ENCODE results near the gene STX19.
A peak's percentile ranks its signal among the peaks of the same experiment; 100 is the strongest.
"Not testable (repeated sequence)": the region's sequence is repeated elsewhere in the genome, so short reads cannot be mapped to it uniquely, and the experiment has no call there.

Gene STX19, protein sequence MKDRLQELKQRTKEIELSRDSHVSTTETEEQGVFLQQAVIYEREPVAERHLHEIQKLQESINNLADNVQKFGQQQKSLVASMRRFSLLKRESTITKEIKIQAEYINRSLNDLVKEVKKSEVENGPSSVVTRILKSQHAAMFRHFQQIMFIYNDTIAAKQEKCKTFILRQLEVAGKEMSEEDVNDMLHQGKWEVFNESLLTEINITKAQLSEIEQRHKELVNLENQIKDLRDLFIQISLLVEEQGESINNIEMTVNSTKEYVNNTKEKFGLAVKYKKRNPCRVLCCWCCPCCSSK

DNA sequence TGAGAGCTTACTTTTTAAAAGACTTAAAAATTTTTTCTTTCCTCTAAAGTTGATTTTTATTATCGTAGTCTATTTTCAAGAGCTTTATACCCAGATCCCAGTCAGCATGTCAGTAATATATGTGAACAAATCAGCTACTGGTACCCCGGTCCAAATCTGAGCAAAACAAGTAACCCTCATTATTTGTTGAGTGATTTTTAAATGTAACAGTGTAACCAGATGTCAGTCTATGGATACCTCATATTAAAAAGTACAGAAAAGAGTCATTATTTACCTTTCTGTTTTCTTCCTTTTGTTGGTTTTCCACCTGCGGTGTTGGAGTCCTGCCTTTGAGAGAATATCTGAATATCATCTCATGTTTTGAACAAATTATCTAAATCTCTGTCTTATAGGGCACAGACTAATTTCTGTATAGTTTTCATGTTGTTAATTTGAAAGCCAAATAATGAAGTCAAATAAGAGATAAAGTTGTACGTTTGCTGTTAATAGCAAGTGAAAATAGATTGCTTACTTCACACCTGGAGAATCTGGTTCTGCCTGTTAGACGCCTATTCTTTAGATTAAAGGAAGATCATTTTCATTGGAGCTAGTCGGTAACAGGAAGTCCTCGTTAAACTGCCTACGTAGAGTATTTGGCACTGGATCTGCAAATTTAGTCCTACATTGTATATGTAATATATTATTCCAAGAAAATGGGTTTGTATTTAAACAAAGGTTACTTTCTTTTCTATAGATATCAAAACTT lies at the start of gene STX19:
STX19 (minus strand) TSS at position 505 of the 745 bp plus-strand sequence. CDS start 13,328 bp downstream, outside the sequence.
- DNase-seq (ENCODE audit: low spot score) = peak; percentile 18

DNA sequence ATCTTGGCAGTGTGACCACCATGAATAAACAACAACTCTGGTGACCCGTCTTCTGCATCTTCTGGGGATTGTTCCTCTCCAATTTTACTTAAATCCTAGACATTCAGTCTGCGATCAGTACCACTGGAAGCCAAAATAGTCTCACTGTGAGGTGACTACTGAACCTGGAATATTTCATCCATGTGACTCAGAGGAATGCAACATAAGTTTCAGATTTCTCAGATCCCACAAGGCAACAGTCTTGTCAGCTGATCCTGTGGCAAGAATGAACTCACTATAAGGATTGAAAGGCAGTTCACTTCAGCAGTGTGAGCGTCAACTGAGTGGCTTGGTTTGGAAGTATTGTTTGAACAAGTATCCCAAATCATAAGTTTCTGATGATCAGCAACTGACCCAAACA lies 47.7 kb upstream of the STX19 start:
- no peak for DNase-seq (ENCODE audit: low spot score)

DNA sequence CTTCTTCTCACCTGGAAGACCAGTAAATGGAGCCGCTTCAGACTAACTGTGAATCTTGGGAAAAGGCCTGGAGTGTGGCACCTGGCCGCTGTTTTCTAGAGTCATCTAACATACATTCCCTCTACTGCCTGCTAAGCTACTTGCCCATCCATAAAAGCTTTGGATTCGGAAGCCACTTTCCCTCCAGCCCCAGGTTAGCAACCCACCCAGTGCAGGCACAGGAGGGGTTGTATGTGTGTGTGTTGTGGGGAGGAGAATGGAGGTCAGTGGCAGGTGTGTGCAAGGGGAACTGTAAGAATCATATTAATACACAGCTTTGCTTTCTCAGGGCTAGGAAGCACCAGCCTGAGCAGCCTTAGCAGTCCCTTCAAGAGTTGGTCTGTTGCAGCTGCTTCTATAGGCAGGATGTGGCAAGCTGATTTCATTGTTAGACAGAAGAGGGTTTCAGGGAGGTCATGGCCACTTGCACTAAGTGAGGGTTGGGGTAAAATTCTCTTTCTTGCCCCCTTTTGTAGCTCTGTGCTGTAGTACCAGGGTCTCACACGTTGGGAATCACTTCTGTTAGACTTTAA lies 43.4 kb upstream of the STX19 start:
- no peak for DNase-seq (ENCODE audit: low spot score)

DNA sequence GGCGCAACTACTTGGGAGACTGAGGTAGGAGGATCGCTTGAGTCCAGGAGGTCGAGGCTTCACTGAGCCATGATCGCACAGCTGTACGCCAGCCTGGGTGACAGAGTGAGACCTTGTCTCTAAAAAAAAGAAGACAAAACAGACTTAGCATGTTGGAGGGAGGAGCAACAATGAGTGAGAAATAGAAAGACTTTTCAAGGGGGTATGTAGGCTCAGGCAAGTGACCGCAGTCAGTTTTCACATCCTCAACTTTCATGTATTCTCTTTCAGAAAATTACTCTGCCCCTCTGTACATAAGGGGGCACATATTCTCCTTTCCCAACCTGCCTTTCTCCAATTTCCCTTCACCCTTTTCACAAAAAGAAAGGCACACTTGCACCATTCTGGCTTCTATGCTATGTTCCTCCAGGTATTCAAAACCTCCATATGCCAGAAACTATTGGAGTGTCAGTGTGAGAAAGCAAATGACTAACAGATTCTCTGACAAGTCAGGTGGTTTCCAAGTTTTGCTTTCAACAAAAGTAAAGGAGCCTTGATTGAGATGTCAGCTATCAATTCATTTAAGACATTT lies 42.0 kb upstream of the STX19 start:
- no peak for DNase-seq (ENCODE audit: low spot score)

DNA sequence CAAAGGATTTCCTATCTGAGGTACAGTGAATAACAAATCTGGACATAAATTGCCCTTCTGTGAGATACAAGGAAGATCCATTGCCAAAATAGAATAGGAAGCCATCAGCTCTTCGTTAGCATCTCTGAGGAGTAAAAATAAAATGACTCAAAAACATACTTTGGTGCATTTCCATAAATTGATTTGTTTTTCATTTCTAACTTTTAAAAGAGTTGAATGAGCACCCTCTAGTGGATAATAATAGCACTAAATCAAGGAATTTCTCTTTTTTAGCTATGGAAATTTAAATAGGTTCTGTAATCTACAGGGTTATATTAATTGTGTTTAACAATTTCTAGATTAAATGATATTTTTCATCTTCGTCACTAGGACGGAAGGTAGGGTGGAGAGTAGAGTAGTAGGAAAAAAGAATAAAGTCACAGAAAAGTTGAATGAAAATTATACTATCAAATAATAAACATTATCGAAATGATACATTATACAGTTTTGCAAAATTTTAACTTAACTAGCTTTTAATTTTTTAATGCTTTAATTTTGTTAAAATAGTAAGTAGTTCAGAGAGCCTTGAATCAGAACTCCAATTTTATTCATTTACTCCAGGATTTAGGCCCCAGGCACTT lies 40.9 kb upstream of the STX19 start:
- DNase-seq (ENCODE audit: low spot score) = no peak

DNA sequence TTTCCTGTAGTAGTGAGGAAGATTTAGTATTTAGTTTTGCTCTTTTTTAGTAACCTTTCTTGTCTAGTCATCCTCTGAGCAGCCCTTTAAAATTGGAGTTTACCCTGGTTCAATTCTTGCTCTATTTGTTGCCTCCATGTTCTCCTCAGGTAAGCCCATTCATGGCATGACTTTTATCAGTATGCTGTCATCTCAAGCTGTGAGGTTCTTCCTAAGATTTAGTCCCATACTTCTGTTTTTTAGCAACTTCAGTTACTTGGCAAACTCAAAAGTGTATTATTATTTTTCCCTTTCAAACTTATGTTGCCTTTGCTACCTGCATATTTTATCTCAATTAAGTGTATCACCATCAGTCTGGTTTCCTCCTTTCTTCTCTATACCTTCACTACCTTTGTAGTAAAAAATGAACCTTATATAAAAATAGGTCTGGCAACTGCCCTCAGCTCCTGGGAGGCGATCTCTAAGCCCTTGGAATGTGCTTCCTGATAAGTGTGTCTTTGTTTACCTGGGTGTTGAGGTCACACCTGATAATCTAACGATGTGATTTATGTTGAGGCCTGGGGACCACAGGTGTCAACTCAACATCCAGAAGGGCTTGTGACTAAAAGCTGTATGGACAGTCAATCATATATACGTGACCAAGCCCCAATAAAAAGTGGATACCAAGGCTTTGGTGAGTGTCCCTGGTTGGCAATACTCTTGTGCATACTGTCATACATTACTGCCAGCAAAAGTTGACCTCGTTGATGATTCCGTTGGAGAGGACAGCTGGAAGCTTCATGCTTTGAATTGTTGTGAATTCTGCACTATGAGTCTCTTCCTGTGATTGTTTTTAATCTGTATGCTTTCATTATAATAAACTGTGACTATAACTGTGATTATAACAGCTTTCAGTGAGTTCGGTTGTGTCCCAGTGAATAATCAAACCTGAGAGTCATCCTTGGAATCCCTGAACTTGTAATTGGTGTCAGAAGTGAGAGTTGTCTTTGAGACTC lies 38.4 kb upstream of the STX19 start:
- no peak for DNase-seq (ENCODE audit: low spot score)

DNA sequence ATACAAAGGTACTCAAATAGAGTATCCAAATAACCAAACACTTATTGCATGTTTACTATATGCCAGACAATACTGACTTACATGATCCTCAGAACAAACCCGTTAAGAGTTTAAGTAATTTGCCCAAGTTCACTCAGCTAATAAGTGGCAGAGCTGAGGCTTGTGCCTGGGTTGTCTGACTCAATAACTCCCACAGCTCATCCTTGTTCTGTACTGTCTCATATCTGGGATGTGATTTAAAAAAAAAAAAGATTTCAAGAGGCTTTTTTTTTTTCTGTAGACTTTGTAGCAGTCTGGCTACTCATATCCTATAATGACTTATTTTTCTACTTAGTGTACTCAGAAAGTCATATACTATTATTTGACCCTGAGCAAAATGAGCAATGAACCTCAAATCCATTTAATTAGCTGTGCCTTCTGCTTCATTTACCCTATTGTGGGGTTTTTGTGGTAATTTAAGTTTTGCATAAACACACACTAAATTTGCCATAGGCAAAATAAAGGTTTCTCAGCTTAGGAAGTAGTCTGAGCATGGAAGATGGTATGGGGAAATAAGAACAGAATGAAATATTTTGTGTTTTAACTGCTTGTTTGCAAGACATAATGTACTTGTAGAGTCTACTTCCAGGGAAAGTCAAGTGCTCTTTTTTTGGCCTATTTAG lies 37.6 kb upstream of the STX19 start:
- DNase-seq (ENCODE audit: low spot score) = no peak

DNA sequence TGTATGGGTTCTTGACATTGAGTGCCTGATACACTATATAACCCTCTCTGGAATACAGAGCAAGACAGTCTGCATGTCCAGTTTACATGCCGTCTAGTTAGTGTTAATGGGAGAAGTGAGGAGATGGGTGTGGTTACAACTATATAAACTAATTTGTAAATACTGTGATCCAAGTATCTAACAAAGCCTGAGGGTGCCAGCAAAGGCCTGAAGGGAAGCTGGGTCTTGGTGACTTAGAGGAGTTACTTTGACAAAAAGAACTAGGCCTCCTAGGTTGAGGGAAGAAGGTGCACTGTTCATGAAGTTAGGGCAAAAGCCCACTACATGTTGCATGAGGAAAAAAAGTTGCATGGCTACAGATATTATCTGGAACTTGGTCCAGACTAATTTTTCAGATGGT lies 36.7 kb upstream of the STX19 start:
- no peak for DNase-seq (ENCODE audit: low spot score)

DNA sequence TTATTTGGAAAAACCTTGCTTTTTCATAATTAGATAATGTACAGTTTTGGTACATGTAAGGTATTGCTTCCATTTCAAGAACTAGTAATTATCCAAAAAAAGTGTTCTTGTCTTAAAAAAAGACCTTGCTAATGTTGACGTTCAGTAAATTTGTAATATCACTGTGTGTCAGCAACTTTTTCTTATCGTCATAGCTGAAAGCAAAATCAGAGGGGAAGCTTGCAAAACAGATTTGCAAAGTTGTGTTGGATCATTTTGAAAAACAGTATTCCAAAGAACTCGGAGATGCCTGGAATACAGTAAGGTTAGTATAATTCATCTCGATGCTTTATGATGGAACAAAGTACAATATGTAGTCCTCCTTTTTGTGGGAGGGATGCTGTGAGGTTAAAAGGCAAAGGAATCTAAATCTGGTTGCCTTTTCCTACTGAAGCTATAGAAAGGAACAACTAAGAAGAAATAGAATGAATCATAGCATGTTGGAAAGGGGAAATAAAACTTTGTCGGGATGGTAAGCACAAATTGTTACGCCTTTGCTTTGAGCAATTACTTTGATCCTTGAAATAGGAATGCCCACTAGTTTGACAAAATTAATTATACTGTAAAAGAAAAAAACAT lies 36.0 kb upstream of the STX19 start:
- no peak for DNase-seq (ENCODE audit: low spot score)

DNA sequence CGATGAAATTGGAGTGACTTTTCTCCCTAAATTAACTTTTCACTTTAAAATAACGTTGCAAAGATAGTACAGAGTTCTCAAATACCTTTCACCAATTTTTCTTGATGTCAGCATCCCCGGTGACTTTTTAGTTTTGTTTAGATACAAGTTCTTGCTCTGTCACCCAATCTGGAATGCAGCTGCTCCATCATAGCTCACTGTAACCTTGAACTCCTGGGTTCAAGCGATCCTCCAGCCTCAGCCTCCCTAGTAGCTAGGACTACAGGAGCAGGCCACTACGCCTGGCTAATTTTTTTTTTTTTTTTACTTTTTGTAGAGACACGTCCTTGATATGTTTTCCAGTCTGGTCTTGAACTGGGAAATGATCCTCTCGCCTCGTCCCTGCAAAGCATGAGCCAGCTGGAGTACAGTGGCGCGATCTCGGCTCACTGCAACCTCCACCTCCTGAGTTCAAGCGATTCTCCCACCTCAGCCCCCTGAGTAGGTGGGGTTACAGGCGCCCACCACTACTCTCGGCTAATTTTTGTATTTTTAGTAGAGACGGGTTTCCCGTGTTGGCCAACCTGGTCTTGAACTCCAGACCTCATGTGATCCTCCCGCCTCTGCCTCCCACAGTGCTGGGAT lies 35.2 kb upstream of the STX19 start:
- no peak for DNase-seq (ENCODE audit: low spot score)

DNA sequence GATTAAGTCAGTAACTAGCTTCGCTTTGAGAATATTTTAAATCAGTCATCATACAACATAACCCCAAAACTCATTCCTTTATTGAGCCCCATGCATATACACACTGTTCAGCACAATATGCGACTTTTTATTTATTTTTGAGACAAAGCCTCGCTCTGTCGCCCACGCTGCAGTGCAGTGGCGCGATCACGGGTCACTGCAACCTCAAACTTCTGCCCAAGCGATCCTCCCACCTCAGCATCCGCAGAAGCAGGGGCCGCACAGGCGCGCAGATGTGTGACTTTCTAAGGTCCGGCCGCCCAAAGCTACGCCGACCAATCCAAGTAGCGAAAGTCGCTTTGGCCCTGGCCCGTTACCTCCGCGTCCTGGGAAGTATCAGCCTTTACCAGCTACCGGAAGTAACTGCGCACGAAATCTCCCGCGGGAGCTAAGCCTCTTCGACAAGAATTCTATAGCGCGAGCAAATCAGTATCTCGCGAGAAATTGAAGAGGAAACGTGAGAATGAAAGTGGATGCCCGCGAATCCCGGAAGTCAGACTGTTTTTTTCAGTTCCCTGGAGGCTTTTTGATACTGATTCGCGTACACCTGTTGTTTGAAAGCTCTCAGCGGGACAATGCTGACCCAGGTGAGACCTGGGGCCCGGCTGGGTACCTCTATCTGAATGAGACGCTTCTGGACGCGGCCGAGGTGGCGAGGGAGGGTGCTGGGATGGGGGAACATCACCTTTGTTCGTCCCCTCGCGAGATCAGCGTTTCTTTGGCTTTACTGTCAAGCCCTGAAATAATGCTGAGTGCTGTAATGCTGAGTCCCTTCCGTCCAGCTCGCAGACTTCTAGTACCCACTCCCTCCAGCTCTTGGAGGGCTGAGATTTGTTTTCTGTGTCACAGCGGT lies 34.4 kb upstream of the STX19 start, which contains the start of the genes DHFR2 and NSUN3:
DHFR2 (minus strand) TSS at position 404 of the 892 bp plus-strand sequence. CDS start 1,405 bp downstream, outside the sequence.
NSUN3 (plus strand) TSS at position 549 of the 892 bp plus-strand sequence; CDS start at position 615, 66 bp downstream.
- peak; percentile 83 for DNase-seq (ENCODE audit: low spot score)

DNA sequence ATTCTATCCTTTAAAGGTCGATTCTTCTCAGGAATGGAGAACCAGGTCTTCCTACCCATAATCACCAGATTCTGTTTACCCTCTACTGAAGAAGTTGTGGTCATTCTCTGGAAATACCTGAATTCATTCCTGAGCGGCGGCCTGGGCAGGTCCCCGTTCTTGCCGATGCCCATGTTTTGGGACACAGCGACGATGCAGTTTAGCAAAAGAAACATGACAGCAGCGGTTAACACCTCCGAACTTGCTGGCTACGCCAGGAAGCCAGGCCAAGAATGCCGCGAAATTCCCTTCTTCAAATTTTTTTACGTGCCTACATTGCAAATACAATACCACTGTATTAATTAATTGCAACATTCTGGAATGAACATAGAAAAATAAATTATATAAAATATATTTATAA lies 32.9 kb upstream of the STX19 start:
- DNase-seq (ENCODE audit: low spot score) = no peak

DNA sequence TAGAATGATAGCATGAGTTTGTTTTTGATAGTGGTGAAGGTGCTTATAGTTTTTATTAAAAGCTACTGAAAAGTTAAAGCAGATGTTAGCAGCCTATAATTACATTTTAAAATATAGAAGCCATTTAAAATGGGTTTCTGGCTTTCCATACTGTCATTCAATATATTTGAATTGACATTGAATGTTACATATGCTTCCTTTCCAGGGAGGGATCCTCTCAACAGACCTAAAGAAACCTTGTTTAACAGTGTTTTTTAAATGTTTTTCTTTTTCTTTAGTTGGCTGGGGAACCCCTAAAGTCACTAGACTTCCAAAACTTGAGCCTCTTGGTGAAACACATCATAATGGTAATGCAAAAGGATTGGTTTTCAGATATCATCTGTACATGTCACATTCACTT lies 22.1 kb upstream of the STX19 start:
- no peak for DNase-seq (ENCODE audit: low spot score)

DNA sequence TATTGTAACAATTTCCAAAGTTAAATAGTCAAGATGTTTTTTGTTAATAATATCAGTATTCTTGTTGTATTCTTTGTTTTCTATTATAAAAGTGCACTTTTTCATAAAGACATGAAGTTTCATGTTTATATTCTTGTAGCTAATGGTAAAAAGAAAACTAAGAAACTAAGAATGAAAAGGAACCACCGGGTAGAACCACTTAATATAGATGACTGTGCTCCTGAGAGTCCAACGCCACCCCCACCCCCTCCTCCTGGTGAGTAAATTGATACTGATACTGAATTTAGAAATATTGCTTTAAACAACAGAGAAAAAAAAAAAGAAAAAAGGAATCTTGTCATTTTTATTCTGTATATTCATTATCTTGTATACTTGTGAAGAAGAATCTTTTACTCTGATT lies 20.9 kb upstream of the STX19 start:
- DNase-seq (ENCODE audit: low spot score) = no peak

DNA sequence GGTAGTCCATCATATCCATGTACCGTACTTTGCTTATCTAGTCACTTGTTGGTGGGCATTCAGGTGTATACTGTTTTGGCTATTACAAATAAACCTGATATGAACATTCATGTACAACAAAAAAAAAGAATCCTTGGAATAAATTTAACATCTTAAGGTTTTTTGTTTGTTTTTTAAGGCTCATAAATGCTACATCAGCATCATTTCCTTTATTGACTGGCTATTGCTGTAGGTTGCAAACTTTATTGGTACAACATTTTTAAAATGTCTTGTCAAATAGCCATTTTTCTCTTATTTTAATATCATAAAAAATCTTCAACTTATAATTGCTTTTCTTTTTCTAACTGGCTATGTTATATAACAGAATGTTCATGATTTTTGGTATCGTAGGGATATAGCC lies 18.1 kb upstream of the STX19 start:
- DNase-seq (ENCODE audit: low spot score) = no peak

DNA sequence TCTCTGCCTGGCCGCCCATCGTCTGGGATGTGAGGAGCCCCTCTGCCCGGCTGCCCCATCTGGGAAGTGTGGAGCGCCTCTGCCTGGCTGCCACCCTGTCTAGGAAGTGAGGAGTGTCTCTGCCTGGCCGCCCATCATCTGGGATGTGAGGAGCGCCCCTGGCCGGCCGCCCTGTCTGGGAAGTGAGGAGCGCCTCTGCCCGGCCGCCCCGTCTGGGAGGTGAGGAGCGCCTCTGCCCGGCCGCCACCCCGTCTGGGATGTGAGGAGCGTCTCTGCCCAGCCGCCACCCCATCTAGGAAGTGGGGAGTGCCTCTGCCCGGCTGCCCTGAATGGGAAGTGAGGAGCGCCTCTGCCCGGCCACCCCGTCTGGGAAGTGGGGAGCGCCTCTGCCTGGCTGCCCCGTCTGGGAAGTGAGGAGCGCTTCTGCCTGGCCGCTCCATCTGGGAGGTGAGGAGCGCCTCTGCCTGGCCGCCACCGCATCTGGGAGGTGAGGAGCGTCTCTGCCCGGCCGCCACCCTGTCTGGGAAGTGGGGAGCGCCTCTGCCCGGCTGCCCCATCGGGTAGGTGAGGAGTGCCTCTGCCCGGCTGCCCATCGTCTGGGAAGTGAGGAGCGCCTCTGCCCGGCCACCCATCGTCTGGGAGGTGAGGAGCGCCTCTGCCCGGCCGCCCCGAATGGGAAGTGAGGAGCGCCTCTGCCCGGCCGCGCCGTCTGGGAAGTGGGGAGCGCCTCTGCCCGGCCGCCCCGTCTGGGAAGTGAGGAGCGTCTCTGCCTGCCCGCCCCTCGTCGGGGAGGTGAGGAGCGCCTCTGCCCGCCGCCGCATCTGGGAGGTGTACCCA lies 15.9 kb upstream of the STX19 start:
- not testable (repeated sequence) for DNase-seq (ENCODE audit: low spot score)

DNA sequence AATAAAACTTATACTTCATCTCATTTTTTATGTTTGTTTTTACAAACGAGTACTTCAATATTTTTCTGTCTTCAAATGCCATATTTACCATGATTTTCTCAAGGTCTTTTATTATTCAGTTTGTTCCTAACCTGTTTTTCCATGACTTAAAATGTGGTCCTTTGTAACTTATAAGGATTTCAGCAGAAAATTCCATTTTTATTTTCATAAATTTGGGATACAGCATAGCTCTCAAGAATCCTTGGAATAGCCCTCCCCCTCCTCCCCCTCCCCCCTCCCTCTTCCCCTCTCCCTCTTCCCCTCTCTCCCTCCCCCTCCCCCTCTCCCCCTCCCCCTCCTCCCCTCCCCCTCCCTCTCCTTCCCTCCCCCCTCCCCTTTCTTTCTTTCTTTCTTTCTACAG lies 14.9 kb upstream of the STX19 start:
- DNase-seq (ENCODE audit: low spot score) = no peak

All from iPS-NIHi11 (cell line).